ENCODE measurements around the gene ODAD4. TPM values are rescaled to one million over a fixed set of nuclear protein-coding genes. Genes with fewer than 3 reads are reported as not detected.
A peak's percentile ranks its signal among the peaks of the same experiment; 100 is the strongest.

Gene ODAD4
- not detected for total RNA-seq

- peak within 1 kb of the TSS; percentile 65 to 67 for H3K4me3 ChIP-seq
- no peaks in the 10 kb centered on the region for H3K36me3 ChIP-seq
- peak; percentile 91 to 98 for DNase-seq (ENCODE audit: low spot score in 2 of 2)
- peak within 1 kb of the TSS; percentile 64 to 79 for H3K27ac ChIP-seq
- no peaks in the 10 kb centered on the region for H3K27me3 ChIP-seq
- H3K4me1 ChIP-seq = peaks cover 0 to 11% of the 10 kb centered on the region in 2 donors
- peak; percentile 43 to 69 (median 54) for TF ChIP-seq CTCF (IDR thresholded peaks at IDR 0.05)
- intact Hi-C loops (cut with DNase I) = loop anchor here (1.0 to 2.0 kb wide), 2 partner anchors 11 to 37 kb away; partner anchors contain the start of gene CNP
- no peaks in the 10 kb centered on the region for H3K9me3 ChIP-seq
These were observed at the start of gene ODAD4 for GRCh38 chr17:41930009-41930832. Gene ODAD4 (plus strand): TSS chr17:41930617. CDS start chr17:41930724, 107 bp downstream.

- no peak for TF ChIP-seq CTCF (IDR thresholded peaks at IDR 0.05)
- no peaks in the 10 kb centered on the region for H3K27me3 ChIP-seq
- no peaks in the 10 kb centered on the region for H3K4me1 ChIP-seq
- no peak overlapping the region for H3K27ac ChIP-seq
- intact Hi-C loops (cut with DNase I) = no loop called here
- no peaks in the 10 kb centered on the region for H3K9me3 ChIP-seq
- H3K36me3 ChIP-seq = peaks cover 88 to 91% of the 10 kb centered on the region in 2 donors
- H3K4me3 ChIP-seq = no peak overlapping the region
- DNase-seq (ENCODE audit: low spot score in 2 of 2) = no peak
These were observed 47.7 kb upstream of the ODAD4 start for GRCh38 chr17:41882756-41883155.

GRCh38 chr17:41885733-41886132, 44.7 kb upstream of the ODAD4 start:
- H3K4me3 ChIP-seq = no peak overlapping the region
- no peaks in the 10 kb centered on the region for H3K9me3 ChIP-seq
- H3K27ac ChIP-seq = no peak overlapping the region
- no peaks in the 10 kb centered on the region for H3K4me1 ChIP-seq
- H3K27me3 ChIP-seq = no peaks in the 10 kb centered on the region
- intact Hi-C loops (cut with DNase I) = no loop called here
- TF ChIP-seq CTCF (IDR thresholded peaks at IDR 0.05) = no peak
- H3K36me3 ChIP-seq = peaks cover 85 to 90% of the 10 kb centered on the region in 2 donors
- DNase-seq (ENCODE audit: low spot score in 2 of 2) = no peak

- Histone ChIP-seq H3K9me3 (no peaks in the 10 kb centered on the region), H3K27ac (no peak overlapping the region), H3K27me3 (no peaks in the 10 kb centered on the region), H3K4me3 (no peak overlapping the region), H3K36me3 (peaks cover 92 to 93% of the 10 kb centered on the region in 2 donors), H3K4me1 (no peaks in the 10 kb centered on the region)
- intact Hi-C loops (cut with DNase I) = no loop called here
- DNase-seq (ENCODE audit: low spot score in 2 of 2) = no peak
- TF ChIP-seq CTCF (IDR thresholded peaks at IDR 0.05) = no peak
These were observed 42.0 kb upstream of the ODAD4 start for GRCh38 chr17:41888332-41888965.

- no peak overlapping the region for H3K4me3 ChIP-seq
- peaks cover 2 to 4% of the 10 kb centered on the region in 2 donors for H3K4me1 ChIP-seq
- TF ChIP-seq CTCF (IDR thresholded peaks at IDR 0.05) = no peak
- H3K9me3 ChIP-seq = no peaks in the 10 kb centered on the region
- DNase-seq (ENCODE audit: low spot score in 2 of 2) = no peak
- H3K27me3 ChIP-seq = no peaks in the 10 kb centered on the region
- intact Hi-C loops (cut with DNase I) = no loop called here
- H3K36me3 ChIP-seq = peaks cover 71 to 87% of the 10 kb centered on the region in 2 donors
- no peak overlapping the region for H3K27ac ChIP-seq
These were observed 39.0 kb upstream of the ODAD4 start for GRCh38 chr17:41891135-41892020.

Data from ascending aorta (tissue), 2 donors.